H9 (cell line): ENCODE data around the gene ZNF687. TPM values are rescaled to one million over a fixed set of nuclear protein-coding genes. Genes with fewer than 3 reads are reported as not detected.

ENCODE experiments used
- DNase-seq: peaks from one replicate; pipeline ENCODE4 v3.0.0-alpha.2; 2017
- H2AFZ ChIP-seq: one replicate; pipeline ENCODE4 v1.6.1; 2013; ENCODE audit warnings: mild to moderate bottlenecking, low read length, control low read depth, moderate library complexity
- H2AK5ac ChIP-seq: 2 replicates; pipeline ENCODE4 v1.6.1; 2013; ENCODE audit warnings: low read length, control low read depth, mixed read lengths; ENCODE audit not compliant: insufficient read length
- H2BK120ac ChIP-seq: one replicate; pipeline ENCODE4 v1.6.1; 2013; ENCODE audit warnings: low read depth, mild to moderate bottlenecking, low read length, control low read depth, inconsistent platforms; ENCODE audit not compliant: poor library complexity, severe bottlenecking
- H2BK12ac ChIP-seq: 2 replicates; pipeline ENCODE4 v1.6.1; 2013; ENCODE audit warnings: low read length, control low read depth, mixed read lengths, low read depth; ENCODE audit not compliant: insufficient read length
- H2BK15ac ChIP-seq: 2 replicates; pipeline ENCODE4 v1.6.1; 2013; ENCODE audit warnings: low read depth, low read length, control low read depth
- H2BK20ac ChIP-seq: one replicate; pipeline ENCODE4 v1.6.1; 2013; ENCODE audit warnings: low read depth, mild to moderate bottlenecking, low read length, control low read depth, inconsistent platforms; ENCODE audit not compliant: poor library complexity, severe bottlenecking
- H2BK5ac ChIP-seq: 2 replicates; pipeline ENCODE4 v1.6.1; 2013; ENCODE audit warnings: low read length, control low read depth, mixed read lengths; ENCODE audit not compliant: insufficient read length
- H3K14ac ChIP-seq: 2 replicates; pipeline ENCODE4 v1.6.1; 2013; ENCODE audit warnings: low read length, control low read depth; ENCODE audit not compliant: insufficient read depth
- H3K18ac ChIP-seq: 2 replicates; pipeline ENCODE4 v1.6.1; 2013; ENCODE audit warnings: low read depth, mild to moderate bottlenecking, mixed read lengths, low read length, control low read depth; ENCODE audit not compliant: insufficient read length
- H3K23ac ChIP-seq: 2 replicates; pipeline ENCODE4 v1.6.1; 2013; ENCODE audit warnings: low read length, control low read depth, mixed read lengths, low read depth; ENCODE audit not compliant: insufficient read length
- H3K23me2 ChIP-seq: 2 replicates; pipeline ENCODE4 v1.6.1; 2013; ENCODE audit warnings: low read depth, mild to moderate bottlenecking, mixed read lengths, low read length, control low read depth; ENCODE audit not compliant: insufficient read length, poor library complexity, severe bottlenecking
- H3K27ac ChIP-seq: 2 replicates; pipeline ENCODE4 v1.5.1; 2013; ENCODE audit warnings: low read length, control low read depth, mixed read lengths, low read depth; ENCODE audit not compliant: insufficient read length
- H3K27me3 ChIP-seq: 2 replicates; pipeline ENCODE4 v1.6.1; 2013; ENCODE audit warnings: low read length, control low read depth, inconsistent platforms; ENCODE audit not compliant: insufficient read depth
- H3K4ac ChIP-seq: 2 replicates; pipeline ENCODE4 v1.6.1; 2013; ENCODE audit warnings: low read depth, mild to moderate bottlenecking, control low read depth, inconsistent platforms, low read length, moderate library complexity
- H3K4me1 ChIP-seq: 2 replicates; pipeline ENCODE4 v1.6.1; 2013; ENCODE audit warnings: low read length, control low read depth, inconsistent platforms; ENCODE audit not compliant: insufficient read depth
- H3K4me2 ChIP-seq: 2 replicates; pipeline ENCODE4 v1.6.1; 2013; ENCODE audit warnings: low read length, control low read depth, mixed read lengths; ENCODE audit not compliant: insufficient read length, insufficient read depth
- H3K56ac ChIP-seq: 2 replicates; pipeline ENCODE4 v1.6.1; 2013; ENCODE audit warnings: low read depth, mild to moderate bottlenecking, mixed read lengths, low read length, control low read depth; ENCODE audit not compliant: insufficient read length
- H3K79me1 ChIP-seq: 2 replicates; pipeline ENCODE4 v1.6.1; 2013; ENCODE audit warnings: low read depth, mild to moderate bottlenecking, moderate library complexity, low read length, control low read depth, inconsistent platforms; ENCODE audit not compliant: insufficient read depth, poor library complexity, severe bottlenecking
- H3K79me2 ChIP-seq: 2 replicates; pipeline ENCODE4 v1.6.1; 2013; ENCODE audit warnings: low read length, control low read depth, inconsistent platforms; ENCODE audit not compliant: insufficient read depth
- H3K9ac ChIP-seq: 2 replicates; pipeline ENCODE4 v1.6.1; 2013; ENCODE audit warnings: low read length, control low read depth, mixed read lengths; ENCODE audit not compliant: insufficient read length; ENCODE audit errors: extremely low read depth
- H3K9me3 ChIP-seq: one replicate; pipeline ENCODE4 v1.6.1; 2013; ENCODE audit warnings: low read depth, low read length, inconsistent platforms; ENCODE audit not compliant: control insufficient read depth
- H3T11ph ChIP-seq: one replicate; pipeline ENCODE4 v1.6.1; 2013; ENCODE audit warnings: mild to moderate bottlenecking, low read length, control low read depth, inconsistent platforms
- H4K20me1 ChIP-seq: one replicate; pipeline ENCODE4 v1.6.1; 2013; ENCODE audit not compliant: control insufficient read depth, insufficient read length, insufficient read depth
- H4K5ac ChIP-seq: 2 replicates; pipeline ENCODE4 v1.6.1; 2013; ENCODE audit warnings: low read depth, mild to moderate bottlenecking, mixed read lengths, low read length, control low read depth; ENCODE audit not compliant: insufficient read length
- H4K8ac ChIP-seq: replicated peaks from 2 replicates; pipeline ENCODE4 v1.6.1; 2013; ENCODE audit warnings: low read length, control low read depth, mixed read lengths, low read depth; ENCODE audit not compliant: insufficient read length
- H4K91ac ChIP-seq: 2 replicates; pipeline ENCODE4 v1.6.1; 2013; ENCODE audit warnings: low read depth, mild to moderate bottlenecking, moderate library complexity, mixed read lengths, low read length, control low read depth; ENCODE audit not compliant: insufficient read length
- H3K27ac Mint-ChIP-seq, 3 experiments: 2 replicates in 2 of 3; 3 replicates in 1 of 3; pipeline ENCODE4 v1.8.0; 2020 to 2021; ENCODE audit warnings: mixed read lengths in 3 of 3, mild to moderate bottlenecking in 1 of 3, moderate library complexity in 1 of 3
- H3K27me3 Mint-ChIP-seq: 2 replicates; pipeline ENCODE4 v1.8.0; 2021; ENCODE audit warnings: low read depth, mild to moderate bottlenecking, moderate library complexity, mixed read lengths
- H3K36me3 Mint-ChIP-seq, 3 experiments: 2 replicates in 2 of 3; 3 replicates in 1 of 3; pipeline ENCODE4 v1.8.0; 2020 to 2021; ENCODE audit warnings: low read depth in 3 of 3, mixed read lengths in 3 of 3; ENCODE audit not compliant: insufficient read depth in 1 of 3
- H3K4me1 Mint-ChIP-seq, 2 experiments: 2 replicates each; pipeline ENCODE4 v1.8.0; 2020; ENCODE audit warnings: mixed read lengths in 2 of 2
- H3K4me3 Mint-ChIP-seq, 2 experiments: 2 replicates in 1 of 2; 3 replicates in 1 of 2; pipeline ENCODE4 v1.8.0; 2020 to 2021; ENCODE audit warnings: mild to moderate bottlenecking in 2 of 2, mixed read lengths in 2 of 2, moderate library complexity in 1 of 2
- H3K9me3 Mint-ChIP-seq, 2 experiments: 2 replicates in 1 of 2; 3 replicates in 1 of 2; pipeline ENCODE4 v1.8.0; 2020; ENCODE audit warnings: mild to moderate bottlenecking in 2 of 2, mixed read lengths in 2 of 2, moderate library complexity in 1 of 2
- CTCF ChIP-seq: fragments of 200-600 bp; sonication (generic); conservative IDR thresholded peaks from 3 replicates; pipeline ENCODE4 v1.8.0; 2021; ENCODE audit warnings: antibody characterized with exemption, mild to moderate bottlenecking
- WGBS: extraction: QIAGEN DNeasy Blood & Tissue Kit; methylation state at CpG from one replicate; pipeline ENCODE4 v1.1.7; 2013; ENCODE audit warnings: missing lambda C conversion rate, low lambda C conversion rate, mixed read lengths; ENCODE audit not compliant: insufficient read length; ENCODE audit errors: extremely low coverage; 5-methylcytosine and 5-hydroxymethylcytosine counted together
- total RNA-seq: library from RNA; stranded (reverse); gene quantifications from 2 replicates; pipeline ENCODE4 v1.2.1, GENCODE V29; 2021

Gene ZNF687
- total RNA-seq, 1 experiment from 2014 or later, result 58.2 TPM

GRCh38 chr1:151327223-151327902 is 45.3 kb downstream of the ZNF687 start, which contains the start of gene PI4KB:
TSS of gene PI4KB (minus strand) at chr1:151327416. CDS start at chr1:151316481, 10,935 bp downstream.
- no peak within 1 kb of the TSS for H2BK20ac ChIP-seq
- Mint-ChIP-seq H3K27me3 (peaks cover 3% of the 10 kb centered on the region; the same call in 1 of the 2 replicates), H3K36me3 (peaks cover 8 to 27% (median 14%) of the 10 kb centered on the region in 3 experiments; a peak in 6 of 7 replicates), H3K4me3 (peak within 1 kb of the TSS; percentile 88 to 89), H3K27ac (peak within 1 kb of the TSS; percentile 99 to 100 (median 99)), H3K4me1 (peaks cover 15% of the 10 kb centered on the region in 2 experiments), H3K9me3 (no peaks in the 10 kb centered on the region)
- no peak within 1 kb of the TSS for H2BK12ac ChIP-seq
- no peaks in the 10 kb centered on the region for H3K79me1 ChIP-seq
- H2BK5ac ChIP-seq, result no peak within 1 kb of the TSS
- no peaks in the 10 kb centered on the region for H4K20me1 ChIP-seq
- TF ChIP-seq CTCF, result no peak
- H3T11ph ChIP-seq, result no peak within 1 kb of the TSS
- H3K18ac ChIP-seq, result peak within 1 kb of the TSS; percentile 93
- no peak within 1 kb of the TSS for H3K23ac ChIP-seq
- H2BK15ac ChIP-seq, result no peak within 1 kb of the TSS
- H3K14ac ChIP-seq, result peak within 1 kb of the TSS; percentile 62
- no peak within 1 kb of the TSS for H3K56ac ChIP-seq
- no peak within 1 kb of the TSS; the same call in 1 of the 2 replicates for H3K4ac ChIP-seq
- H3K9me3 ChIP-seq, result no peaks in the 10 kb centered on the region
- no peaks in the 10 kb centered on the region; the same call in 1 of the 2 replicates for H3K4me1 ChIP-seq
- no peak within 1 kb of the TSS for H2BK120ac ChIP-seq
- H3K27me3 ChIP-seq, result no peaks in the 10 kb centered on the region
- no CpG with 5 or more reads among the region's 40 CpGs for WGBS
- peak within 1 kb of the TSS; percentile 81 for H3K9ac ChIP-seq
- H3K4me2 ChIP-seq, result peak within 1 kb of the TSS; percentile 67
- H4K5ac ChIP-seq, result peak within 1 kb of the TSS; percentile 48
- H4K91ac ChIP-seq, result no peak within 1 kb of the TSS
- peaks cover 13% of the 10 kb centered on the region for H3K23me2 ChIP-seq
- H3K27ac ChIP-seq, result peak within 1 kb of the TSS; percentile 4
- H3K79me2 ChIP-seq, result no peaks in the 10 kb centered on the region
- no peak within 1 kb of the TSS for H4K8ac ChIP-seq
- DNase-seq, result peak; percentile 95
- peak within 1 kb of the TSS; percentile 45 for H2AFZ ChIP-seq
- no peak within 1 kb of the TSS for H2AK5ac ChIP-seq
